Measurements from ENCODE around the gene TNP1.

DNA sequence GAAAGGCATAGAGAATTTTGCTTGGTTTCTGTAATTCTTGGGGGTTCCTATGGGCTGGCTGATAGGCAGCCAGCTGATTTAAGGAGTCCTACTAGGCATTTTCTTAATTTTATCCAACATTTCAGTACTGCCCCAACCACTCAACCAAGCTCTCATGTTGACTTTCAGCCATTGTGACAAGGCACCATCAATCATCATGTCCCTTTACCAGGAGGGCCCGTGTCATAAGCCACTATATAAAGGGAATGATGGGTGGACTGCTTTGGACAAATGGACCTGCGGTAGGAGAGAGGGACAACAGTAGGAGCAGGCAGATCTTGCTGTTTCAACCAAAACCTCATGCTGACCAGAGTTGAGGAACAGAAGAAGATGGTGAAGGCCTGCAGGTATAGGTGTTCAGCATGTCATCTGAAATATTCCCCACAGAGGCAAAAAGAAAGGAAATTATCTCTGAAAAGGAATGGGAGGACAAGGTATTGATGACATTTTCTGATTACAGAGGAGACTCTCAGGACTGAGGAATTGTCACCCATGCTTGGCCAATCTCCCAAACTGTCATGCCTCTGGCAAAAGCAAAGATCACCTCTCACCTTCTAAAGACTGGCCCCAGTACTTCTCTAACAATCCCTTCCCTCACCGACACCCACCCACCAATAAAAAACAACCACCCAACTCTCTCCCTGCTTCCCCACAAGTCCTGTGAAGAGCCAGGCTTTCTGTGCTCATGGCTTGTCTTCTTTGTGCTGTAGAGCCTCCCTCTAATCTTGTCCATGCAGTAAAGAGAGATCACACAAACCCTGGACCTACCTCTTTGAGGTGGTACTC, 10.9 kb upstream of the TNP1 start:
- TF ChIP-seq, protein P1, sequence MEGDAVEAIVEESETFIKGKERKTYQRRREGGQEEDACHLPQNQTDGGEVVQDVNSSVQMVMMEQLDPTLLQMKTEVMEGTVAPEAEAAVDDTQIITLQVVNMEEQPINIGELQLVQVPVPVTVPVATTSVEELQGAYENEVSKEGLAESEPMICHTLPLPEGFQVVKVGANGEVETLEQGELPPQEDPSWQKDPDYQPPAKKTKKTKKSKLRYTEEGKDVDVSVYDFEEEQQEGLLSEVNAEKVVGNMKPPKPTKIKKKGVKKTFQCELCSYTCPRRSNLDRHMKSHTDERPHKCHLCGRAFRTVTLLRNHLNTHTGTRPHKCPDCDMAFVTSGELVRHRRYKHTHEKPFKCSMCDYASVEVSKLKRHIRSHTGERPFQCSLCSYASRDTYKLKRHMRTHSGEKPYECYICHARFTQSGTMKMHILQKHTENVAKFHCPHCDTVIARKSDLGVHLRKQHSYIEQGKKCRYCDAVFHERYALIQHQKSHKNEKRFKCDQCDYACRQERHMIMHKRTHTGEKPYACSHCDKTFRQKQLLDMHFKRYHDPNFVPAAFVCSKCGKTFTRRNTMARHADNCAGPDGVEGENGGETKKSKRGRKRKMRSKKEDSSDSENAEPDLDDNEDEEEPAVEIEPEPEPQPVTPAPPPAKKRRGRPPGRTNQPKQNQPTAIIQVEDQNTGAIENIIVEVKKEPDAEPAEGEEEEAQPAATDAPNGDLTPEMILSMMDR (IDR thresholded peaks at IDR 0.05 in 8 of 11, conservative IDR thresholded peaks at IDR 0.05 in 3 of 11): no peak
- TF ChIP-seq POLR2AphosphoS5 (IDR thresholded peaks at IDR 0.05): no peak
